ENCODE data around the gene PRLR. TPM values are rescaled to one million over a fixed set of nuclear protein-coding genes. Genes with fewer than 3 reads are reported as not detected.
"Not testable (repeated sequence)": the region's sequence is repeated elsewhere in the genome, so short reads cannot be mapped to it uniquely, and the experiment has no call there.

The PRLR gene
- total RNA-seq, 1 experiment from 2014 or later, result 0.96 TPM

GRCh38 chr5:35127006-35127405 is 103.3 kb downstream of the PRLR start:
- DNase-seq (ENCODE audit: low read depth), result no peak

DNA sequence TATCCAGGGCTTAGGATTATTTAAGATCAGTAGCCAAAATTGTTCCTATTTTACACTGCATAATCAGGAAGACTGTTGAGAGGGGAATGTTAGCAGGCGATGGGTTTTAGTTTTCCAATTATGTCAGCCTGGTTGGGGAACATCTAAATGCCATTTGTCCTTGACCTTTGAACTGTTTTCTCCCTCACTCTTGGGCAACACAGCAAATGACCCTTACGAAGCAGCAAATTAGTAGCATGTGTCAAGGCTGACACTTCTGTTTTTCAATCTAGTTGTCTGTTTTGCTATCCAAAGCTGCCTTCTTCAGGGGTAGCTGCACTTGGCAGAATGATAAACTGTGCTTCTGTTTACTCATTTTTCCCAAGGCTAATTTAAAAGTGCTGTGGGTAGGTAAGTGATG is 104.5 kb downstream of the PRLR start:
- DNase-seq (ENCODE audit: low read depth), result no peak

DNA sequence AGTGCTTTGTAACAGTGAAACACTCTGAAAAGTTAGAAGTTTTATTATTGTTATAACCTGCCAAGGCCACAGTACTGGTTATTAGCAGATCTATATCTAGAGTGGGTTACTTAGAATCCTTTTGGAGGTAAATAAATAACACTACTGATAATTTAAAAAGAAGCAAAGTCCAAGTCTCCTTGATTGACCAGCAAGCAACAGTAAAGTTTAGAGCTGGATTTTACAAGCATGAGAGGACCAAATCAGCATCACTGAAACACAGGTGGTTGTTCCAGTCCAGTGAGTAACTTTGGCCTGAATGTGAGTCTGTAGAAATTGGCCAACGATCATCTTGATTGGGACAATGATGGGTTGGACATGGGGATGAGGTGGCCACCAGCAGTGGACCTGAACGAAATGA is 105.4 kb downstream of the PRLR start:
- no peak for DNase-seq (ENCODE audit: low read depth)

GRCh38 chr5:35122819-35123218 is 107.5 kb downstream of the PRLR start:
- DNase-seq (ENCODE audit: low read depth), result no peak

DNA sequence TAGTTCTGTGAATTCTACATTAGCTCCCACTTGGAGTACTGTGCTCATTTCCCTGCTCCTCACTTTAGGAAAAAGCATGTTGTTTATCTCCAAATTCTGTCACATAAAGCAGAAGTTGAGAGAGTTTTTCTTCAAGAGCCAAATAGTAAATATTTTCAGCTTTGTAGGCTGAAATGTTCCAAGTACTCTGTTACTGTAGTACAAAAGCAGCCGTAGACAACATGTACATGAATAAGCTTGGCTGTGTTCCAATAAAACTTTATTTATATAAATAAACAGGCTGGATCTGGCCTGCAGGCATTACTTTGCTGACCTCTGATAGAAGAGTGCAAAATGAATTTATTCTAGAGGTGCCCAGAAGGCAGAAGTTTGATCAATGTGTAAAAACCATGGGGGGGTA is 109.6 kb downstream of the PRLR start:
- peak; percentile 65 for DNase-seq (ENCODE audit: low read depth)

- peak; percentile 77 for DNase-seq (ENCODE audit: low read depth)
Measured at GRCh38 chr5:35117967-35118366, 112.3 kb downstream of the PRLR start.

GRCh38 chr5:35115920-35116319 is 114.4 kb downstream of the PRLR start:
- DNase-seq (ENCODE audit: low read depth), result no peak

- DNase-seq (ENCODE audit: low read depth), result no peak
Measured at GRCh38 chr5:35114698-35115097, 115.6 kb downstream of the PRLR start.

GRCh38 chr5:35112300-35112699 is 118.0 kb downstream of the PRLR start:
- no peak for DNase-seq (ENCODE audit: low read depth)

GRCh38 chr5:35104550-35104949 is 125.7 kb downstream of the PRLR start:
- DNase-seq (ENCODE audit: low read depth), result not testable (repeated sequence)

DNA sequence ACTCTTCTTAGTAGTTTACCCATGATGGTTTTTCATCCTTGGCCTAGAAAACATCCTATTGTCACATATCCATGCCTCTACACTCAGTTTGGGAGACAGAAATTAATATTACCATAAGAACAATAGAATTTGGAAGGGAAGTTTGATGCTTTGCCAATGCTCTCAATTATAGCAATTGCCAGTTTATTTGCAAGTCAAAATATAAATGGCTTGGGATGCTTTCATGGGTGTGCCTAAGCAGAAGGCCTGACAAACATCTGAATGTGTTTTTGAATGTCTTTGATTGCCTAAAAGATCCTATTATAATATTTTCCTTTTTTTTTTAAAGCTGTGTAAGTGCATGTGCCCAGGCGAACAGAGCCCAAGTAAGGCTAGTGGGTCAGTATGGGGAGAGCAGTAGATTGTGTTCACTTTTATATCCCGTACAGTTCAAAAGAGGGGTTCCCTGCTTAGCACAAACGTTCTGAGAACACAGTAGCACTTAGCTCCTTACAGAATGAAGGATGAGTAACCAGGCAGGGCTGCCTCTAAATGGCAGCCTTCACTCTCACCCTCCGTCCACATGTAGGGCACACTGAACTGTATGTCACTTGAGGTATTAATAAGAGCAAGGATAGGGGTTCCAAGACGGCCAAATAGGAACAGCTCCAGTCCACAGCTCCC is 126.5 kb downstream of the PRLR start:
- no peak for DNase-seq (ENCODE audit: low read depth)

DNA sequence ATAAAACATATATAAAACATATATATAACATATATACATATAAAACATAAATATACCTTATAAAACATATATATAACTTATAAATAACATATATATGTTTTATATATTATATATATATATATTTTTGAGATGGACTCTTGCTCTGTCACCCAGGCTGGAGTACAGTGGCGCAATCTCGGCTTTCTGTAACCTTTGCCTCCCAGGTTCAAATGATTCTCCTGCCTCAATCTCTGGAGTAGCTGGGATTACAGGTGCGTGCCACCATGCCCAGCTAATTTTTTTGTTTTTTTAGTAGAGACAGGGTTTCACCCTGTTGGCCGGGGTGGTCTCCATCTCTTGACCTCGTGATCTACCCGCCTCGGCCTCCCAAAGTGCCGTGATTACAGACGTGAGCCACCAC is 128.6 kb downstream of the PRLR start:
- not testable (repeated sequence) for DNase-seq (ENCODE audit: low read depth)

DNA sequence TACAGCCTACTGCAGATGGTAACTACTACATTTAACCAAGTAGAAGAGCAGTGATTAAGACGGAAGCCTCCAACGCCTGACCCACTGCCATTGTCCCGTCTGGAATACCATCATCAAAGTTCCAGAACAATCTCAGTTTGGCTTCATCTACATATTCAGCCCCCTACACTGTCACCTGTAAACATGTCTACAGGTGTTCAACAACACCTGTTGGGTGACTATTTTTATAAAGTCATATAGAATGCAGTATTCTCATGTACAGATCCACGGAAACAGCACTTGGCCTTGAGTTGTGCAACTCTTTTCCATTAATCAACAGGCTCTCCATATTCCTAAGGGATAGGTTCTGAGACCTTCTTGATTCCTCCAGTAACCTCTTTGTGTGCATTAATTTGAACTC is 129.3 kb downstream of the PRLR start:
- DNase-seq (ENCODE audit: low read depth), result no peak

- no peak for DNase-seq (ENCODE audit: low read depth)
Measured at GRCh38 chr5:35098214-35098613, 132.1 kb downstream of the PRLR start.

DNA sequence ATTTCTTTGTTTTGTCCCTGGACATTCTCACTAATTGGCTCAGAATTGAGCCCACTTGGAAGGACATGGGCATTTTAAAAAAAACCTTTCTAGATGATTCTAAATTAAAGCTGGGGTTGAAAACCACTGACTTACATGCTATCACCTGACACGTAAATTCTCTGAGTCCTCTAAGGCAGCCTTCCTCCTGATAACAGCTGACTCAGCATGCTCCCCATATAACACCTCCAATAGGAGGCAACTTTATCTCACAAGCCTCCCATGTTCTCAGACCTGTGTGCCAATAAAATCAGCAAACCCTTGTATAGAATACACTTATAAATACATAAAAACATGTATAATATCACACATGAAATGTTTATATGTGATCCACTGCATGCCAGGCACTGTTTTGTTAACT is 133.4 kb downstream of the PRLR start:
- DNase-seq (ENCODE audit: low read depth), result no peak

DNA sequence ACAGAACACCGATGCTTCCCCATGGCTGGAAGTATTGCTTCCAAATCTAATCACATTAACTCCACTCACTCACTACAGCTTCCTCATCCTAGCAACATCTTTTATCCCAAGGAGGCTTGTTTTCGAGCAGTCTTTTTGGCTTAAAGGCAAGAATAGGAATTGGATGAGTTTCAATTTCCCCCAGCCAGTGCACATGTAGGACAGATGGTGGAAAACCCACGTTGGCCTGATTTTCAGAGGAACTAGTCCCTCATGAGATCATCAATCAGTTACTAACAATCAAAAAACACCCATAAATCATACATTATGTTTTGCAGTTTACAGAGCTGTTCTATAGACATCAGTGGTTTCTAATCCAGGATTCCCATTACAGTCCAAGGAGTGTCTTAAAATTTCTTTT is 134.1 kb downstream of the PRLR start:
- DNase-seq (ENCODE audit: low read depth), result no peak

DNA sequence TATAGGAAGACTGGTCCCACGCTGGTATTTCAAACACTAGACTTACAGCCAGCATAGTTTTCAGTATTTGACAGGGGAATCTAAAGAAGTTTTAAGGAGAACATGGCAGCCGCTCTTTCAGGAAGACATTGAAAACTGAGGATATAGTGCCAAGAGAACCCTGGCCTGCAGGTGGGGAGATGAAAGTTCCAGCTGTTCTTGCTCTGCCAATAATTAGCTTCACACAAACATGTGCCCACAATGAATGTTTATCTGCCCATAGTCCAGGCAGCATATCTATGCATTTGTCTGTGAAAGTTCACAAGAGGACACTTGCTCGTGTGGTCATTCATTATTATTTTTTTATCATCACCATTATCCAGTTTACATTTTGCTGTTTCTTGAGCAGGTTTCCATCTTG is 134.9 kb downstream of the PRLR start:
- DNase-seq (ENCODE audit: low read depth), result no peak

DNA sequence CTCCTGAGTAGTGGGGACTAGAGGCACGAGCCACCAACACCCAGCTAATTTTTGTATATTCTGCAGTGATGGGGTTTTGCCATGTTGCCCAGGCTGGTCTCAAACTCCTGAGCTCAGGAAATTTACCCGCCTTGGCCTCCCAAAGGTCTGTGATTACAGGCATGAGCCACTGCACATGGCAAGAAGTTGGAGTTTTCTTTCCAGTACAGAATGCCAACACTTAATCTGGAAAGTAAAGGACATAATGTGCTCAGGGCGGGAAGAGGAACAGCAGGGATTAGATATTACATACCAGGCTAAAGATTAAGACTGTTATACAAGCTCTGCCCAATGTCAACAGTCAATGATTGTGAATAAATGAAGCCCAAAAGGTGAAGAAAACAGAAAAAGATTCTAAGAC is 135.3 kb downstream of the PRLR start:
- no peak for DNase-seq (ENCODE audit: low read depth)

DNA sequence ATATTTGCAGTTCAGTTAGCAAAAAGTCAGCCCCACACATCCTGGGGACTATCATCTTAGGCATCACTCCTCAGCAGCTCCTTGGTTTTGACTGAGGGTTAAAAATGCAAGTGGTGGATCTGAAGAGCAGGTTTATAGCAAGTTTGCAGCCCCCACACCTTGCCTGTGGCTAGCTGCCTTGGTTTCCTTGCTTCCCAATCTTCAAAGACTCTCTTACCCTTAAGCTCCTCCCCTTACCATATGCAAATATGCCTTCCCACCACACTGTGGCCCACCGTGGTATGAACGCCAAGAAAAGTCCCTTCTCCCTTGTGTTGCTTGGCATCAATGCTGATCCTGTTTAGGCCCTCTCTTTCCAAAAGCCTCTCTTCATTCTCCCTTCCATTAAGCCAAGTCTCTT is 137.6 kb downstream of the PRLR start:
- DNase-seq (ENCODE audit: low read depth), result no peak

GRCh38 chr5:35091704-35092103 is 138.6 kb downstream of the PRLR start:
- DNase-seq (ENCODE audit: low read depth), result no peak

DNA sequence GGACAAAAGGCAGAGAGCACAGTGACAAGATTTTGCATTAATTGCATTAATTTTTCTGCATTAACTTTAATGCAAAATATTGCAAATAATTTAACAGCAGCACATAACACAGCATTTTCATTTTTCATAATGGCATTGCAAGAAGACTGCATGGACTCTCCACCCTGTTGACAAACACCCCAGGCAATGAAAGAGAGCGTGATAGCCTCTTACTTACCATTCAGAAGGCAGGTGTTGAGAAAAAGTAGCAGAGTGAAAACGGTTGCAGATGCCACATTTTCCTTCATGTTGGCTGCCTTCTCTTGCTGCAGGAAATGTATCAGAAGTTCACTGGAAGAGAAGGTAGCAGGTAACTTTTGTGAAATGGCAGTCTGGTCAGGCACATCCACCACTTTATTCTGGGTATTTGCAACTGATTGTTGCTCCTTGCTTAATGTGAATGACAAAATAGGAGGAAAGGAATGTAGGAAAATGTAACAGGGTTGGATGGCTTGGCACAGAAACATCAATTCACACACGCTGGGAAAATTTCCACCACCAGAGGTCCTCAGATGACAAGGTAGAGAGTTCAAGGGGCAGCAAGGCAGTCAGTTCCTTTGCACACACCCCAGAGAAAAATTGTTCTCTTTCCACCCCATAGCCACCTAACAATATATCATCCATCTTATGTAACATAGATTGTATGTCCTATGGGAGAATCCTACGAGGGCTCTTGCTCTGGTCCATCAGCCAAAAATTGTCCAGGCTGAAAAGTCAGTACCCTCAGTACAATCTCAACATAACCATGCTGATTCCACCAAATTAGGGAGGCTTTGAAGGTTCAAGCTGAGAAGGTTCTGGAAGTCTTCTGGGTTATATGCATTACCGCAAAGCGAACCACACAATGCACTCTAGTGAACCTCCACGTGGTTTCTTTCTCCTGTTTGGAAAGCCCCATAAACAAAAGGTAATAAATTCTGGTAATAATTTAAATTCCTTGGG is 140.7 kb downstream of the PRLR start:
- DNase-seq (ENCODE audit: low read depth), result peak; percentile 75

DNA sequence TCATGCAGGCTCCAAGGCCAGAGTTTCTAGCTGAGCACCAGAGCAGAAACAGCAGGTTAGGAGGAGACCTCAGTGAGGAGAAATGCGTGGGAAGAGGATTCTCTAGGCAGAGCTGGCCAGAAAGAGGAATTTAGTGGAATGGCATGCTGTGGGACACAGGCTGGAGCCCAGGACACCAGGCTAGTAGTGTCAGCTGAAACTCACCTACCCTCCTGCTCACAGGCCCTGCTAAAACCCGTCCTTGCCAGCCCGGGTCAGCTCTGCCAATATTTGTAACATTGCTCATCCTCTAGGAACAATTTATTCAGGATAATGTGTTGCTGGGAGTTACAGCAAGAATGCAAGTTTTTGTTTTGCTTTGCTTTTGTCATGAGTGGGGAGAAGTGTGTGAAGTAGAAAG is 142.3 kb downstream of the PRLR start:
- peak; percentile 67 for DNase-seq (ENCODE audit: low read depth)

- no peak for DNase-seq (ENCODE audit: low read depth)
Measured at GRCh38 chr5:35083150-35083549, 147.1 kb downstream of the PRLR start.
